Sigmoid colon (tissue), 7 donors: ENCODE measurements around the gene POMGNT2. TPM values are rescaled to one million over a fixed set of nuclear protein-coding genes. Genes with fewer than 3 reads are reported as not detected.

Source experiments
- DNase-seq: peaks from one replicate; pipeline ENCODE4 v3.0.0-alpha.2; 2019
- H3K27ac ChIP-seq, 4 donors: fragments of 200-600 bp; sonication (generic); one replicate each; pipeline ENCODE4 v1.5.1; 2016 to 2019; ENCODE audit warnings: mild to moderate bottlenecking in 1 of 4
- H3K27me3 ChIP-seq, 3 donors: fragments of 200-600 bp; sonication (generic); one replicate each; pipeline ENCODE4 v1.5.1; 2019; ENCODE audit warnings: mild to moderate bottlenecking in 1 of 3
- H3K36me3 ChIP-seq, 4 donors: fragments of 200-600 bp; sonication (generic); one replicate each; pipeline ENCODE4 v1.5.1; 2016 to 2019
- H3K4me1 ChIP-seq, 4 donors: fragments of 200-600 bp; sonication (generic); one replicate each; pipeline ENCODE4 v1.5.1; 2017 to 2019
- H3K4me3 ChIP-seq, 4 donors: fragments of 200-600 bp; sonication (generic); one replicate each; pipeline ENCODE4 v1.5.1; 2017 to 2019; ENCODE audit warnings: mild to moderate bottlenecking in 2 of 4, moderate library complexity in 1 of 4
- H3K9me3 ChIP-seq, 4 donors: fragments of 200-600 bp in 3 of 4; sonication (generic) in 3 of 4; one replicate each; pipeline versions ENCODE4 v1.5.1 to v1.6.1; 2013 to 2019
- CTCF ChIP-seq, 4 experiments: fragments of 450-650 bp in 3 of 4; fragments of 200-600 bp in 1 of 4; IDR thresholded peaks; one replicate each; pipeline ENCODE4 v1.5.1; 2016 to 2019; ENCODE audit warnings: antibody characterized with exemption in 4 of 4, mild to moderate bottlenecking in 3 of 4, moderate library complexity in 2 of 4
- EP300 ChIP-seq, 4 donors: sonication (generic); formaldehyde crosslinking; IDR thresholded peaks; one replicate each; pipeline ENCODE4 v1.6.1; 2017; ENCODE audit warnings: antibody characterized with exemption in 4 of 4
- POLR2A ChIP-seq, 2 donors: fragments of 450-650 bp; IDR thresholded peaks; one replicate each; pipeline ENCODE4 v1.6.1; 2016; ENCODE audit warnings: antibody characterized with exemption in 2 of 2, mild to moderate bottlenecking in 2 of 2, moderate library complexity in 2 of 2
- POLR2AphosphoS5 ChIP-seq, 4 donors: sonication (generic); formaldehyde crosslinking; IDR thresholded peaks; one replicate each; pipeline ENCODE4 v1.6.1; 2017; ENCODE audit warnings: antibody characterized with exemption in 4 of 4
- WGBS, 2 donors: extraction: QIAGEN DNeasy Blood & Tissue Kit; methylation state at CpG; one replicate each; pipeline ENCODE4 v1.1.7; 2013; 5-methylcytosine and 5-hydroxymethylcytosine counted together
- intact Hi-C: fragments of 100-400 bp; cut with DNase I; formaldehyde crosslinking; loops from one replicate; pipeline ENCODE4 v1.15.1; 2023
- polyA plus RNA-seq, 3 donors: library from polyadenylated mRNA; stranded (reverse); fragments of 200-250 nt; gene quantifications; one replicate each; pipeline ENCODE4 v1.2.3, GENCODE V29; 2013
- total RNA-seq, 4 donors: library from RNA; depleted of rRNA; stranded (reverse); fragments of >200 nt; gene quantifications; one replicate each; pipeline ENCODE4 v1.1.0, GENCODE V29; 2016
- donor health status: healthy with polysubstance abuse.
- donor health status: Bipolar disorder and iron deficiency.
- donor health status: healthy.

The POMGNT2 gene
- total and polyA plus RNA-seq, 7 donors = 2.3 to 20.2 (median 15.5) TPM

GRCh38 chr3:43034911-43035310 lies 71.0 kb downstream of the POMGNT2 start:
- Histone ChIP-seq H3K4me1 (no peaks in the 10 kb centered on the region), H3K27me3 (no peaks in the 10 kb centered on the region), H3K9me3 (no peaks in the 10 kb centered on the region), H3K36me3 (no peaks in the 10 kb centered on the region), H3K4me3 (no peak overlapping the region), H3K27ac (no peak overlapping the region)
- TF ChIP-seq POLR2AphosphoS5 (IDR thresholded peaks at IDR 0.05) (no peak), CTCF (IDR thresholded peaks at IDR 0.05) (no peak), EP300 (IDR thresholded peaks at IDR 0.05) (no peak), POLR2A (IDR thresholded peaks at IDR 0.05) (no peak)
- intact Hi-C loops = no loop called here
- 90 to 92% methylated on average over 4 of the region's 4 CpGs for WGBS, 2 donors
- DNase-seq = peak; percentile 34

- intact Hi-C loops = no loop called here
- H3K27me3 ChIP-seq = no peaks in the 10 kb centered on the region
- H3K4me3 ChIP-seq = no peak overlapping the region
- H3K9me3 ChIP-seq = no peaks in the 10 kb centered on the region
- H3K4me1 ChIP-seq = no peaks in the 10 kb centered on the region
- WGBS, 2 donors = 83% methylated on average over 4 of the region's 4 CpGs
- no peaks in the 10 kb centered on the region for H3K36me3 ChIP-seq
- peak; percentile 20 for DNase-seq
- H3K27ac ChIP-seq = no peak overlapping the region
- no peak for TF ChIP-seq CTCF (IDR thresholded peaks at IDR 0.05)
- TF ChIP-seq POLR2A (IDR thresholded peaks at IDR 0.05) = no peak
These were observed 71.7 kb downstream of the POMGNT2 start for GRCh38 chr3:43034200-43034599.

- DNase-seq = peak; percentile 58
- H3K27me3 ChIP-seq = no peaks in the 10 kb centered on the region
- H3K9me3 ChIP-seq = no peaks in the 10 kb centered on the region
- intact Hi-C loops = no loop called here
- 94 to 95% methylated on average over 23 of the region's 23 CpGs for WGBS, 2 donors
- H3K4me1 ChIP-seq = no peaks in the 10 kb centered on the region
- H3K4me3 ChIP-seq = no peak overlapping the region
- TF ChIP-seq CTCF (IDR thresholded peaks at IDR 0.05) (no peak), EP300 (IDR thresholded peaks at IDR 0.05) (no peak), POLR2A (IDR thresholded peaks at IDR 0.05) (no peak), POLR2AphosphoS5 (IDR thresholded peaks at IDR 0.05) (no peak)
- H3K36me3 ChIP-seq = no peaks in the 10 kb centered on the region
- no peak overlapping the region for H3K27ac ChIP-seq
These were observed 72.9 kb downstream of the POMGNT2 start for GRCh38 chr3:43032646-43033628.

GRCh38 chr3:43031889-43032545 lies 73.9 kb downstream of the POMGNT2 start:
- H3K4me1 ChIP-seq = peaks cover 0 to 3% (median 0%) of the 10 kb centered on the region in 4 donors
- intact Hi-C loops = no loop called here
- 95 to 96% methylated on average over 16 of the region's 16 CpGs for WGBS, 2 donors
- H3K9me3 ChIP-seq = no peaks in the 10 kb centered on the region
- H3K4me3 ChIP-seq = no peak overlapping the region
- H3K27me3 ChIP-seq = no peaks in the 10 kb centered on the region
- no peak for TF ChIP-seq POLR2AphosphoS5 (IDR thresholded peaks at IDR 0.05)
- TF ChIP-seq EP300 (IDR thresholded peaks at IDR 0.05) = no peak
- no peak for TF ChIP-seq CTCF (IDR thresholded peaks at IDR 0.05)
- TF ChIP-seq POLR2A (IDR thresholded peaks at IDR 0.05) = no peak
- H3K27ac ChIP-seq = no peak overlapping the region
- no peaks in the 10 kb centered on the region for H3K36me3 ChIP-seq
- DNase-seq = peak; percentile 53
